ENCODE data around the gene CITED1. TPM values are rescaled to one million over a fixed set of nuclear protein-coding genes. Genes with fewer than 3 reads are reported as not detected.

CITED1 gene
- total and polyA plus RNA-seq, 5 experiments from 2014 or later, result not detected

GRCh38 chrX:72317139-72317538 lies 11.4 kb upstream of the CITED1 start:
- DNase-seq (no peak), ATAC-seq (no peak)
- Mint-ChIP-seq H3K27ac (no peak overlapping the region), H3K27me3 (peaks cover 0 to 11% (median 9%) of the 10 kb centered on the region in 5 donors), H3K36me3 (no peaks in the 10 kb centered on the region), H3K4me1 (no peaks in the 10 kb centered on the region), H3K4me3 (no peak overlapping the region), H3K9me3 (no peaks in the 10 kb centered on the region)
- POLR2A ChIA-PET, result no interaction called here

- Mint-ChIP-seq H3K27me3 (peaks cover 0 to 11% (median 9%) of the 10 kb centered on the region in 5 donors), H3K4me1 (no peaks in the 10 kb centered on the region), H3K36me3 (no peaks in the 10 kb centered on the region), H3K4me3 (no peak overlapping the region), H3K9me3 (no peaks in the 10 kb centered on the region), H3K27ac (no peak overlapping the region)
- POLR2A ChIA-PET, result interaction anchor here (0.7 kb wide), 1 partner anchor 295 kb away, joined by 3 read pairs; no protein-coding TSS in a partner anchor
- ATAC-seq (no peak), DNase-seq (no peak)
Observed at GRCh38 chrX:72316408-72317110, 10.8 kb upstream of the CITED1 start.

- POLR2A ChIA-PET, result no interaction called here
- Mint-ChIP-seq H3K4me3 (no peak overlapping the region), H3K27ac (no peak overlapping the region), H3K9me3 (no peaks in the 10 kb centered on the region), H3K27me3 (peaks cover 0 to 15% (median 9%) of the 10 kb centered on the region in 5 donors), H3K36me3 (no peaks in the 10 kb centered on the region), H3K4me1 (no peaks in the 10 kb centered on the region)
- DNase-seq (no peak), ATAC-seq (no peak)
Observed at GRCh38 chrX:72314881-72315280, 9.2 kb upstream of the CITED1 start.

- Mint-ChIP-seq H3K27ac (peak overlapping the region in 1 of 10 donors; percentile 38), H3K9me3 (no peaks in the 10 kb centered on the region), H3K4me3 (no peak overlapping the region), H3K36me3 (no peaks in the 10 kb centered on the region), H3K4me1 (peaks cover 0 to 6% (median 2%) of the 10 kb centered on the region in 4 donors), H3K27me3 (peaks cover 0 to 24% (median 9%) of the 10 kb centered on the region in 5 donors)
- POLR2A ChIA-PET, result no interaction called here
- DNase-seq, result no peak
- no peak for ATAC-seq
Observed at GRCh38 chrX:72313707-72314641, 8.3 kb upstream of the CITED1 start.

GRCh38 chrX:72312311-72312940 lies 6.7 kb upstream of the CITED1 start:
- ATAC-seq (no peak), DNase-seq (no peak)
- peaks cover 6 to 20% (median 16%) of the 10 kb centered on the region in 4 donors for H3K4me1 Mint-ChIP-seq
- H3K4me3 Mint-ChIP-seq, result no peak overlapping the region
- H3K27me3 Mint-ChIP-seq, result peaks cover 4 to 36% (median 18%) of the 10 kb centered on the region in 5 donors
- POLR2A ChIA-PET, result no interaction called here
- H3K36me3 Mint-ChIP-seq, result no peaks in the 10 kb centered on the region
- H3K27ac Mint-ChIP-seq, result no peak overlapping the region
- peaks cover 0 to 3% (median 0%) of the 10 kb centered on the region in 9 donors for H3K9me3 Mint-ChIP-seq

- DNase-seq (no peak), ATAC-seq (peak in 1 of 2 donors; percentile 7)
- POLR2A ChIA-PET, result no interaction called here
- peak overlapping the region; percentile 50 to 89 (median 77) for H3K4me3 Mint-ChIP-seq
- H3K36me3 Mint-ChIP-seq, result no peaks in the 10 kb centered on the region
- H3K27me3 Mint-ChIP-seq, result peaks cover 7 to 51% (median 25%) of the 10 kb centered on the region in 5 donors
- H3K4me1 Mint-ChIP-seq, result peaks cover 10 to 34% (median 29%) of the 10 kb centered on the region in 4 donors
- H3K27ac Mint-ChIP-seq, result no peak overlapping the region
- H3K9me3 Mint-ChIP-seq, result peaks cover 0 to 3% (median 0%) of the 10 kb centered on the region in 9 donors
Observed at GRCh38 chrX:72309297-72310071, 3.8 kb upstream of the CITED1 start.

- ATAC-seq (peak; percentile 19 to 30), DNase-seq (peak in 2 of 10 donors; percentile 11 to 16)
- H3K4me1 Mint-ChIP-seq, result peaks cover 11 to 36% (median 30%) of the 10 kb centered on the region in 4 donors
- H3K36me3 Mint-ChIP-seq, result no peaks in the 10 kb centered on the region
- peak overlapping the region; percentile 59 to 89 (median 77) for H3K4me3 Mint-ChIP-seq
- POLR2A ChIA-PET, result no interaction called here
- H3K27ac Mint-ChIP-seq, result peak overlapping the region in 1 of 10 donors; percentile 11
- H3K9me3 Mint-ChIP-seq, result peaks cover 0 to 3% (median 0%) of the 10 kb centered on the region in 9 donors
- H3K27me3 Mint-ChIP-seq, result peaks cover 11 to 55% (median 30%) of the 10 kb centered on the region in 5 donors
Observed at GRCh38 chrX:72308566-72309296, 3.0 kb upstream of the CITED1 start.

GRCh38 chrX:72308209-72308565 lies 2.5 kb upstream of the CITED1 start:
- Mint-ChIP-seq H3K36me3 (no peaks in the 10 kb centered on the region), H3K4me3 (peak overlapping the region; percentile 59 to 89 (median 77)), H3K27me3 (peaks cover 11 to 60% (median 30%) of the 10 kb centered on the region in 5 donors), H3K9me3 (peaks cover 0 to 3% (median 0%) of the 10 kb centered on the region in 9 donors), H3K4me1 (peaks cover 11 to 36% (median 30%) of the 10 kb centered on the region in 4 donors), H3K27ac (no peak overlapping the region)
- POLR2A ChIA-PET, result no interaction called here
- DNase-seq (no peak), ATAC-seq (no peak)

GRCh38 chrX:72307646-72308051 lies 1.9 kb upstream of the CITED1 start:
- DNase-seq (peak in 1 of 10 donors; percentile 1), ATAC-seq (no peak)
- peak overlapping the region; percentile 57 to 95 (median 76) for H3K4me3 Mint-ChIP-seq
- H3K9me3 Mint-ChIP-seq, result peaks cover 0 to 3% (median 0%) of the 10 kb centered on the region in 9 donors
- H3K27me3 Mint-ChIP-seq, result peaks cover 12 to 60% (median 35%) of the 10 kb centered on the region in 5 donors
- H3K36me3 Mint-ChIP-seq, result peaks cover 0 to under 1% (median 0%) of the 10 kb centered on the region in 3 donors
- H3K4me1 Mint-ChIP-seq, result peaks cover 11 to 36% (median 30%) of the 10 kb centered on the region in 4 donors
- POLR2A ChIA-PET, result interaction anchor here (1.5 kb wide), 1 partner anchor 31 kb away, joined by 7 read pairs; the partner anchor contains the start of gene RPS4X
- peak overlapping the region in 1 of 10 donors; percentile 52 for H3K27ac Mint-ChIP-seq

GRCh38 chrX:72306851-72307645 lies 1.3 kb upstream of the CITED1 start:
- ATAC-seq, result peak; percentile 29 to 46
- peak overlapping the region; percentile 80 to 95 (median 88) for H3K4me3 Mint-ChIP-seq
- POLR2A ChIA-PET, result interaction anchor here (1.5 kb wide), 1 partner anchor 30 kb away, joined by 7 read pairs; the partner anchor contains the start of gene RPS4X
- H3K9me3 Mint-ChIP-seq, result peaks cover 0 to 3% (median 0%) of the 10 kb centered on the region in 9 donors
- no peak overlapping the region for H3K27ac Mint-ChIP-seq
- peaks cover 11 to 36% (median 30%) of the 10 kb centered on the region in 4 donors for H3K4me1 Mint-ChIP-seq
- peak in 5 of 10 donors; percentile 9 to 34 (median 25) for DNase-seq
- H3K27me3 Mint-ChIP-seq, result peaks cover 15 to 62% (median 38%) of the 10 kb centered on the region in 5 donors
- H3K36me3 Mint-ChIP-seq, result peaks cover 0 to 3% (median 0%) of the 10 kb centered on the region in 3 donors
